ENCODE results near the gene CCDC138. TPM values are rescaled to one million over a fixed set of nuclear protein-coding genes. Genes with fewer than 3 reads are reported as not detected.

The CCDC138 gene
- total and polyA plus RNA-seq, 5 donors = 0.86 to 2.7 (median 2.4) TPM

GRCh38 chr2:108920686-108921085 lies 134.1 kb downstream of the CCDC138 start:
- intact Hi-C loops (cut with DNase I) = loop anchor here in 1 of 4 donors (10.0 kb wide), 1 partner anchor 594 kb away; no protein-coding TSS in a partner anchor
- ATAC-seq (no peak), DNase-seq (no peak)
- H3K4me3 ChIP-seq (ENCODE audit: low read length) = no peak overlapping the region
- H3K9me3 ChIP-seq (ENCODE audit: control insufficient read depth, low read length) = no peaks in the 10 kb centered on the region
- no peak overlapping the region for H3K27ac ChIP-seq (ENCODE audit: low read length)
- 72% methylated on average over 7 of the region's 7 CpGs for WGBS
- no peaks in the 10 kb centered on the region for H3K4me1 ChIP-seq (ENCODE audit: control insufficient read depth, insufficient read depth, low read length)
- no peaks in the 10 kb centered on the region for H3K27me3 ChIP-seq (ENCODE audit: control insufficient read depth, insufficient read depth)

- intact Hi-C loops (cut with DNase I) = loop anchor here in 1 of 4 donors (10.0 kb wide), 1 partner anchor 593 kb away; no protein-coding TSS in a partner anchor
- H3K27ac ChIP-seq (ENCODE audit: low read length) = no peak overlapping the region
- H3K9me3 ChIP-seq (ENCODE audit: control insufficient read depth, low read length) = no peaks in the 10 kb centered on the region
- no peak for ATAC-seq
- no peaks in the 10 kb centered on the region for H3K27me3 ChIP-seq (ENCODE audit: control insufficient read depth, insufficient read depth)
- 81% methylated on average over 16 of the region's 16 CpGs for WGBS
- H3K4me3 ChIP-seq (ENCODE audit: low read length) = no peak overlapping the region
- DNase-seq = peak in 1 of 3 donors; percentile 36
- no peaks in the 10 kb centered on the region for H3K4me1 ChIP-seq (ENCODE audit: control insufficient read depth, insufficient read depth, low read length)
These were observed 134.8 kb downstream of the CCDC138 start for GRCh38 chr2:108921096-108922030.

- no peak for ATAC-seq
- H3K27ac ChIP-seq (ENCODE audit: low read length) = no peak overlapping the region
- H3K4me1 ChIP-seq (ENCODE audit: control insufficient read depth, insufficient read depth, low read length) = no peaks in the 10 kb centered on the region
- intact Hi-C loops (cut with DNase I) = loop anchor here in 1 of 4 donors (10.0 kb wide), 1 partner anchor 592 kb away; no protein-coding TSS in a partner anchor
- WGBS = 72% methylated on average over 11 of the region's 11 CpGs
- H3K27me3 ChIP-seq (ENCODE audit: control insufficient read depth, insufficient read depth) = no peaks in the 10 kb centered on the region
- no peaks in the 10 kb centered on the region for H3K9me3 ChIP-seq (ENCODE audit: control insufficient read depth, low read length)
- DNase-seq = peak in 1 of 3 donors; percentile 29
- H3K4me3 ChIP-seq (ENCODE audit: low read length) = no peak overlapping the region
These were observed 135.8 kb downstream of the CCDC138 start for GRCh38 chr2:108922141-108922915.

- H3K4me1 ChIP-seq (ENCODE audit: control insufficient read depth, insufficient read depth, low read length) = no peaks in the 10 kb centered on the region
- WGBS = 83% methylated on average over 12 of the region's 12 CpGs
- no peaks in the 10 kb centered on the region for H3K27me3 ChIP-seq (ENCODE audit: control insufficient read depth, insufficient read depth)
- ATAC-seq = no peak
- intact Hi-C loops (cut with DNase I) = loop anchor here in 1 of 4 donors (10.0 kb wide), 1 partner anchor 592 kb away; no protein-coding TSS in a partner anchor
- H3K27ac ChIP-seq (ENCODE audit: low read length) = no peak overlapping the region
- no peak for DNase-seq
- no peaks in the 10 kb centered on the region for H3K9me3 ChIP-seq (ENCODE audit: control insufficient read depth, low read length)
- H3K4me3 ChIP-seq (ENCODE audit: low read length) = no peak overlapping the region
These were observed 136.6 kb downstream of the CCDC138 start for GRCh38 chr2:108923019-108923700.

- no peak for ATAC-seq
- H3K4me3 ChIP-seq (ENCODE audit: low read length) = no peak overlapping the region
- no peaks in the 10 kb centered on the region for H3K9me3 ChIP-seq (ENCODE audit: control insufficient read depth, low read length)
- WGBS = 81% methylated on average over 13 of the region's 13 CpGs
- intact Hi-C loops (cut with DNase I) = loop anchor here in 1 of 4 donors (10.0 kb wide), 1 partner anchor 591 kb away; no protein-coding TSS in a partner anchor
- no peak overlapping the region for H3K27ac ChIP-seq (ENCODE audit: low read length)
- DNase-seq = no peak
- no peaks in the 10 kb centered on the region for H3K27me3 ChIP-seq (ENCODE audit: control insufficient read depth, insufficient read depth)
- no peaks in the 10 kb centered on the region for H3K4me1 ChIP-seq (ENCODE audit: control insufficient read depth, insufficient read depth, low read length)
These were observed 137.4 kb downstream of the CCDC138 start for GRCh38 chr2:108923736-108924579.

- DNase-seq (no peak), ATAC-seq (no peak)
- intact Hi-C loops (cut with DNase I) = loop anchor here in 2 of 4 donors (5.0 to 10.0 kb wide), 2 partner anchors 63 to 590 kb away; partner anchors contain the start of gene EDAR (in 1 of the 2)
- H3K27me3 ChIP-seq (ENCODE audit: control insufficient read depth, insufficient read depth) = no peaks in the 10 kb centered on the region
- no peak overlapping the region for H3K27ac ChIP-seq (ENCODE audit: low read length)
- H3K4me3 ChIP-seq (ENCODE audit: low read length) = no peak overlapping the region
- 85% methylated on average over 14 of the region's 14 CpGs for WGBS
- no peaks in the 10 kb centered on the region for H3K9me3 ChIP-seq (ENCODE audit: control insufficient read depth, low read length)
- H3K4me1 ChIP-seq (ENCODE audit: control insufficient read depth, insufficient read depth, low read length) = no peaks in the 10 kb centered on the region
These were observed 138.1 kb downstream of the CCDC138 start for GRCh38 chr2:108924580-108925251.

GRCh38 chr2:108925286-108925685 lies 138.7 kb downstream of the CCDC138 start:
- Histone ChIP-seq H3K27ac (ENCODE audit: low read length) (no peak overlapping the region), H3K4me1 (ENCODE audit: control insufficient read depth, insufficient read depth, low read length) (no peaks in the 10 kb centered on the region), H3K27me3 (ENCODE audit: control insufficient read depth, insufficient read depth) (no peaks in the 10 kb centered on the region), H3K4me3 (ENCODE audit: low read length) (no peak overlapping the region), H3K9me3 (ENCODE audit: control insufficient read depth, low read length) (no peaks in the 10 kb centered on the region)
- no peak for ATAC-seq
- DNase-seq = no peak
- WGBS = 90% methylated on average over 6 of the region's 6 CpGs
- intact Hi-C loops (cut with DNase I) = loop anchor here in 2 of 4 donors (5.0 to 10.0 kb wide), 2 partner anchors 62 to 590 kb away; partner anchors contain the start of gene EDAR (in 1 of the 2)

GRCh38 chr2:108925735-108926134 lies 139.2 kb downstream of the CCDC138 start:
- H3K4me1 ChIP-seq (ENCODE audit: control insufficient read depth, insufficient read depth, low read length) = no peaks in the 10 kb centered on the region
- DNase-seq (no peak), ATAC-seq (no peak)
- no peak overlapping the region for H3K4me3 ChIP-seq (ENCODE audit: low read length)
- H3K27me3 ChIP-seq (ENCODE audit: control insufficient read depth, insufficient read depth) = no peaks in the 10 kb centered on the region
- intact Hi-C loops (cut with DNase I) = loop anchor here in 2 of 4 donors (5.0 to 10.0 kb wide), 2 partner anchors 62 to 589 kb away; partner anchors contain the start of gene EDAR (in 1 of the 2)
- no peaks in the 10 kb centered on the region for H3K9me3 ChIP-seq (ENCODE audit: control insufficient read depth, low read length)
- WGBS = 72% methylated on average over 8 of the region's 8 CpGs
- H3K27ac ChIP-seq (ENCODE audit: low read length) = no peak overlapping the region

All from right cardiac atrium (tissue), 5 donors.